ENCODE measurements around the gene RERE.

- TF ChIP-seq CTCF (IDR thresholded peaks at IDR 0.05) (no peak), POLR2A (IDR thresholded peaks at IDR 0.05) (no peak)
These were observed 22.6 kb upstream of the RERE start for GRCh38 chr1:8839990-8840389.

Data from heart left ventricle (tissue), 13 donors.